Measurements from ENCODE around the gene NRL. TPM values are rescaled to one million over a fixed set of nuclear protein-coding genes. Genes with fewer than 3 reads are reported as not detected.
"Not testable (repeated sequence)": the region's sequence is repeated elsewhere in the genome, so short reads cannot be mapped to it uniquely, and the experiment has no call there.

The NRL gene
- total RNA-seq, 2 donors from 2014 or later = 0.88 to 2.7 TPM

DNA sequence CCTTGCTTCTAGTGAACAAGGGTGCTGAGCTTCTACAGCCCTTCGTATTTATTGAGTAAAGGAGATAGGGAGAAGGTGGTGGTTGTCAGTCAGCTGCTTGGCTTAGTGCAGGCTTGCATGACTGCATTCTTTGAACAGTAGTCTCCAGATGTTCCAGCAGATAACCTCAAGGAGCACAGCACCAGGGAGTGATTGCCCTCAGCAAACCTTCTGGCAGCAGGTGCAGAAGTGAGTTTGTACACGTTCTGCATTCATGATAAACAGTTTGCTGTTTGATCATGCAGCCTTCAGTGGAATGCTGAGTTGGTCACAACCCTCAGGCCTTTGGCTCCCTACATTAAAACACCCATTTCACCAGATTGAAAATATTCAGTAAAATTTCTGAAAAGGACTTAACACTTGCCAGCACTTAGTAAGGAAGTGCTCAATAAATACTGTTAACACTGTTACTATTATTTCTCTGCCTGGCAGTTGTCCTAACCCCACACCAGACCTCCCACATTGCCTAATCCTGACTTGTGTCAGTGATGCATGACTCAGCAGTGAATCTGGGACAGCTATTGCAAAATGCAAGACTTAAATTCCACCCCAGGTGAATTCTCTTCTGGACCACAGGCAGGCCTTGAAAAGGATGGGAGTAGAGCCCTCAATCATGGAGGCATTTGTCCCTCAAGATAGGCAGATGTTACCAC, 81.9 kb downstream of the NRL start:
- Histone ChIP-seq H3K4me3 (no peak overlapping the region), H3K27me3 (no peaks in the 10 kb centered on the region), H3K9me3 (no peaks in the 10 kb centered on the region), H3K27ac (no peak overlapping the region), H3K4me1 (no peaks in the 10 kb centered on the region), H3K36me3 (no peaks in the 10 kb centered on the region), H3K9ac (ENCODE audit: low read depth in 2 of 2, low read length in 2 of 2) (no peak overlapping the region)
- DNase-seq = no peak
- TF ChIP-seq, protein P1, sequence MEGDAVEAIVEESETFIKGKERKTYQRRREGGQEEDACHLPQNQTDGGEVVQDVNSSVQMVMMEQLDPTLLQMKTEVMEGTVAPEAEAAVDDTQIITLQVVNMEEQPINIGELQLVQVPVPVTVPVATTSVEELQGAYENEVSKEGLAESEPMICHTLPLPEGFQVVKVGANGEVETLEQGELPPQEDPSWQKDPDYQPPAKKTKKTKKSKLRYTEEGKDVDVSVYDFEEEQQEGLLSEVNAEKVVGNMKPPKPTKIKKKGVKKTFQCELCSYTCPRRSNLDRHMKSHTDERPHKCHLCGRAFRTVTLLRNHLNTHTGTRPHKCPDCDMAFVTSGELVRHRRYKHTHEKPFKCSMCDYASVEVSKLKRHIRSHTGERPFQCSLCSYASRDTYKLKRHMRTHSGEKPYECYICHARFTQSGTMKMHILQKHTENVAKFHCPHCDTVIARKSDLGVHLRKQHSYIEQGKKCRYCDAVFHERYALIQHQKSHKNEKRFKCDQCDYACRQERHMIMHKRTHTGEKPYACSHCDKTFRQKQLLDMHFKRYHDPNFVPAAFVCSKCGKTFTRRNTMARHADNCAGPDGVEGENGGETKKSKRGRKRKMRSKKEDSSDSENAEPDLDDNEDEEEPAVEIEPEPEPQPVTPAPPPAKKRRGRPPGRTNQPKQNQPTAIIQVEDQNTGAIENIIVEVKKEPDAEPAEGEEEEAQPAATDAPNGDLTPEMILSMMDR (IDR thresholded peaks at IDR 0.05) = no peak
- intact Hi-C loops (cut with DNase I) = no loop called here

DNA sequence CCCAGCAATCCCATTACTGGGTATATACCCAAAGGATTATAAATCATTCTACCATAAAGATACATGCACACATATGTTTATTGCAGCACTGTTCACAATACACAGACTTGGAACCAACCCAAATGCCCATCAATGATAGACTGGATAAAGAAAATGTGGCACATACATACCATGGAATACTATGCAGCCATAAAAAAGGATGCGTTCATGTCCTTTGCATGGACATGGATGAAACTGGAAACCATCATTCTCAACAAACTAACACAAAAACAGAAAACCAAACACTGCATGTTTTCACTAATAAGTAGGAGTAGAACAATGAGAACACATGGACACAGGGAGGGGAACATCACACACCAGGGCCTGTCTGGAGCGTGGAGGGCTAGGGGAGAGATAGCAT, 83.4 kb downstream of the NRL start:
- intact Hi-C loops (cut with DNase I); H3K9ac ChIP-seq (ENCODE audit: low read depth in 2 of 2, low read length in 2 of 2); H3K36me3 ChIP-seq; H3K27ac ChIP-seq; H3K4me3 ChIP-seq; H3K4me1 ChIP-seq; DNase-seq; H3K9me3 ChIP-seq; H3K27me3 ChIP-seq: not testable (repeated sequence)

DNA sequence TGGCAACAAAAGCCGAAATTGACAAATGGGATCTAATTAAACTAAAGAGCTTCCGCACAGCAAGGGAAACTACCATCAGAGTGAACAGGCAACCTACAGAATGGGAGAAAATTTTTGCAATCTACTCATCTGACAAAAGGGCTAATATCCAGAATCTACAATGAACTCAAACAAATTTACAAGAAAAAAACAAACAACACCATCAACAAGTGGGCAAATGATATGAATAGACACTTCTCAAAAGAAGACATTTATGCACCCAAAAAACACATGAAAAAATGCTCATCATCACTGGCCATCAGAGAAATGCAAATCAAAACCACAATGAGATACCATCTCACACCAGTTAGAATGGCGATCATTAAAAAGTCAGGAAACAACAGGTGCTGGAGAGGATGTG, 85.1 kb downstream of the NRL start:
- H3K27me3 ChIP-seq; H3K9me3 ChIP-seq; H3K27ac ChIP-seq; H3K9ac ChIP-seq (ENCODE audit: low read depth in 2 of 2, low read length in 2 of 2); H3K4me1 ChIP-seq; intact Hi-C loops (cut with DNase I); H3K36me3 ChIP-seq; H3K4me3 ChIP-seq; DNase-seq: not testable (repeated sequence)

Small RNA genes lying within 50 kb of the gene (microRNA-seq; reads per million reads assigned to microRNA genes)
- not detected for gene MIR7703

Other genes starting within 250 kb of the NRL start
- gene DHRS4, start 161.2 kb downstream of the NRL start, total RNA-seq = 10 to 100 TPM; 34.0 to 74.4 TPM
- 10 to 100 TPM; 32.5 to 43.8 TPM for gene DHRS4L2, start 126.0 kb downstream of the NRL start, total RNA-seq
- gene CARMIL3, start 62.9 kb downstream of the NRL start, total RNA-seq = 1 to 10 TPM in 1 of 2 donors, under 1 TPM in 1; 0.29 to 2.1 TPM
- gene CPNE6, start 43.4 kb downstream of the NRL start, total RNA-seq = under 1 TPM in 1 of 2 donors, not detected in 1; 0.45 TPM
- 100 to 1,000 TPM; 133 to 173 TPM for gene PCK2, start 20.6 kb downstream of the NRL start, total RNA-seq
- 100 to 1,000 TPM in 1 of 2 donors, 10 to 100 TPM in 1; 89.2 to 106 TPM for gene DCAF11, start 172 bp downstream of the NRL start, total RNA-seq
- gene FITM1, start 15.7 kb upstream of the NRL start, total RNA-seq = 1 to 10 TPM in 1 of 2 donors, under 1 TPM in 1; 0.85 to 1.5 TPM
- 100 to 1,000 TPM; 199 to 235 TPM for gene PSME1, start 21.2 kb upstream of the NRL start, total RNA-seq
- gene EMC9, start 26.6 kb upstream of the NRL start, total RNA-seq = 10 to 100 TPM; 21.1 to 49.6 TPM
- gene PSME2, start 31.7 kb upstream of the NRL start, total RNA-seq = 100 to 1,000 TPM; 151 to 320 TPM
- gene RNF31, start 32.5 kb upstream of the NRL start, total RNA-seq = 10 to 100 TPM; 36.1 to 70.4 TPM
- gene IRF9, start 46.3 kb upstream of the NRL start, total RNA-seq = 10 to 100 TPM; 54.4 to 57.5 TPM
- gene REC8, start 57.1 kb upstream of the NRL start, total RNA-seq = 1 to 10 TPM; 5.1 TPM
- gene IPO4, start 73.9 kb upstream of the NRL start, total RNA-seq = 10 to 100 TPM; 19.3 to 78.2 TPM
- 10 to 100 TPM; 58.8 to 65.6 TPM for gene TM9SF1, start 80.5 kb upstream of the NRL start, total RNA-seq
- under 1 TPM; 0.19 to 0.49 TPM for gene TSSK4, start 90.7 kb upstream of the NRL start, total RNA-seq
- 10 to 100 TPM; 47.8 to 48.0 TPM for gene CHMP4A, start 98.5 kb upstream of the NRL start, total RNA-seq
- gene MDP1, start 101.1 kb upstream of the NRL start, total RNA-seq = 10 to 100 TPM in 1 of 2 donors, 1 to 10 TPM in 1; 8.2 to 10.9 TPM
- gene NEDD8, start 117.4 kb upstream of the NRL start, total RNA-seq = 100 to 1,000 TPM; 126 to 150 TPM
- 10 to 100 TPM; 57.9 to 68.1 TPM for gene GMPR2, start 118.0 kb upstream of the NRL start, total RNA-seq
- gene TINF2, start 127.7 kb upstream of the NRL start, total RNA-seq = 10 to 100 TPM; 45.5 to 45.7 TPM
- gene TGM1, start 148.2 kb upstream of the NRL start, total RNA-seq = 1 to 10 TPM in 1 of 2 donors, under 1 TPM in 1; 0.40 to 3.9 TPM
- 10 to 100 TPM; 37.3 to 38.3 TPM for gene RABGGTA, start 156.6 kb upstream of the NRL start, total RNA-seq
- 10 to 100 TPM; 38.0 to 42.4 TPM for gene DHRS1, start 184.8 kb upstream of the NRL start, total RNA-seq
- gene NOP9, start 184.9 kb upstream of the NRL start, total RNA-seq = 10 to 100 TPM; 23.8 to 49.8 TPM
- 10 to 100 TPM in 1 of 2 donors, 1 to 10 TPM in 1; 7.7 to 12.9 TPM for gene CIDEB, start 193.0 kb upstream of the NRL start, total RNA-seq
- gene LTB4R2, start 195.2 kb upstream of the NRL start, total RNA-seq = 1 to 10 TPM; 2.7 to 7.8 TPM
- 1 to 10 TPM; 1.5 to 4.0 TPM for gene LTB4R, start 196.6 kb upstream of the NRL start, total RNA-seq
- gene ADCY4, start 220.1 kb upstream of the NRL start, total RNA-seq = 10 to 100 TPM in 1 of 2 donors, 1 to 10 TPM in 1; 6.7 to 10.2 TPM
- 10 to 100 TPM; 30.1 to 38.2 TPM for gene RIPK3, start 225.0 kb upstream of the NRL start, total RNA-seq

All from colonic mucosa (tissue), 4 donors.